Uterus (tissue), 2 donors: ENCODE results near the gene C5orf15.

ENCODE experiments used
- POLR2A ChIP-seq, 2 donors: fragments of 450-650 bp; IDR thresholded peaks; one replicate each; pipeline ENCODE4 v1.6.1; 2016; ENCODE audit warnings: antibody characterized with exemption in 2 of 2, mild to moderate bottlenecking in 1 of 2, moderate library complexity in 1 of 2
- TF ChIP-seq, protein P1 (sequence below), 4 experiments: fragments of 200-600 bp in 2 of 4; fragments of 450-650 bp in 2 of 4; sonication (generic) in 2 of 4; IDR thresholded peaks; one replicate each; pipeline ENCODE4 v1.5.1; 2016 to 2019; ENCODE audit warnings: antibody characterized with exemption in 4 of 4, mild to moderate bottlenecking in 2 of 4, moderate library complexity in 1 of 4

DNA sequence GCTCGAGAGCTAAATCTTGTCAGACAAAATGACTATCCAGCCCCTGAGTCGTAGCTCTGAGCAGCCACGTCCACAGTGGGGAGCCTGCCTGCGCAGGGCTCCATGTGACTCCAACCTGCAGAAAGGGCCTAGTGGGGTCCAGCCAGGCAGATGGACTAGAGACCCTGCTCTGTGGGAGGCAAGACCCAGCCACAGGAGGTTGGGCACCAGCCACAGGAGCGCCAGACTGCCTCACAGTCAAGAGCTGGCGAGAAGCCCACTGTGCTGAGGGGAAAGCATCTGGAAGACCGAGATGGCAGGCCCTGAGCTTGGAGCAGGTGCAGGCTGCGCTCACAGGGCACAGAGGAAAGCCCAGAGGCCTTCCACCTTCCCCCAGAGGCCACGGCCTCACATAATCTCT, 61.4 kb downstream of the C5orf15 start:
- TF ChIP-seq, protein P1, sequence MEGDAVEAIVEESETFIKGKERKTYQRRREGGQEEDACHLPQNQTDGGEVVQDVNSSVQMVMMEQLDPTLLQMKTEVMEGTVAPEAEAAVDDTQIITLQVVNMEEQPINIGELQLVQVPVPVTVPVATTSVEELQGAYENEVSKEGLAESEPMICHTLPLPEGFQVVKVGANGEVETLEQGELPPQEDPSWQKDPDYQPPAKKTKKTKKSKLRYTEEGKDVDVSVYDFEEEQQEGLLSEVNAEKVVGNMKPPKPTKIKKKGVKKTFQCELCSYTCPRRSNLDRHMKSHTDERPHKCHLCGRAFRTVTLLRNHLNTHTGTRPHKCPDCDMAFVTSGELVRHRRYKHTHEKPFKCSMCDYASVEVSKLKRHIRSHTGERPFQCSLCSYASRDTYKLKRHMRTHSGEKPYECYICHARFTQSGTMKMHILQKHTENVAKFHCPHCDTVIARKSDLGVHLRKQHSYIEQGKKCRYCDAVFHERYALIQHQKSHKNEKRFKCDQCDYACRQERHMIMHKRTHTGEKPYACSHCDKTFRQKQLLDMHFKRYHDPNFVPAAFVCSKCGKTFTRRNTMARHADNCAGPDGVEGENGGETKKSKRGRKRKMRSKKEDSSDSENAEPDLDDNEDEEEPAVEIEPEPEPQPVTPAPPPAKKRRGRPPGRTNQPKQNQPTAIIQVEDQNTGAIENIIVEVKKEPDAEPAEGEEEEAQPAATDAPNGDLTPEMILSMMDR (IDR thresholded peaks at IDR 0.05): no peak
- TF ChIP-seq POLR2A (IDR thresholded peaks at IDR 0.05): no peak
